DMS114 treated with DMSO at 0.1 percent for 48 hours (cell line): ENCODE measurements around the gene GRK2.
A peak's percentile ranks its signal among the peaks of the same experiment; 100 is the strongest.
"Not testable (repeated sequence)": the region's sequence is repeated elsewhere in the genome, so short reads cannot be mapped to it uniquely, and the experiment has no call there.

Experiments
- DNase-seq: peaks from one replicate; lab custom pipeline; 2025; ENCODE audit not compliant: unreplicated experiment; lab: John Stamatoyannopoulos, UW

The GRK2 gene

DNA sequence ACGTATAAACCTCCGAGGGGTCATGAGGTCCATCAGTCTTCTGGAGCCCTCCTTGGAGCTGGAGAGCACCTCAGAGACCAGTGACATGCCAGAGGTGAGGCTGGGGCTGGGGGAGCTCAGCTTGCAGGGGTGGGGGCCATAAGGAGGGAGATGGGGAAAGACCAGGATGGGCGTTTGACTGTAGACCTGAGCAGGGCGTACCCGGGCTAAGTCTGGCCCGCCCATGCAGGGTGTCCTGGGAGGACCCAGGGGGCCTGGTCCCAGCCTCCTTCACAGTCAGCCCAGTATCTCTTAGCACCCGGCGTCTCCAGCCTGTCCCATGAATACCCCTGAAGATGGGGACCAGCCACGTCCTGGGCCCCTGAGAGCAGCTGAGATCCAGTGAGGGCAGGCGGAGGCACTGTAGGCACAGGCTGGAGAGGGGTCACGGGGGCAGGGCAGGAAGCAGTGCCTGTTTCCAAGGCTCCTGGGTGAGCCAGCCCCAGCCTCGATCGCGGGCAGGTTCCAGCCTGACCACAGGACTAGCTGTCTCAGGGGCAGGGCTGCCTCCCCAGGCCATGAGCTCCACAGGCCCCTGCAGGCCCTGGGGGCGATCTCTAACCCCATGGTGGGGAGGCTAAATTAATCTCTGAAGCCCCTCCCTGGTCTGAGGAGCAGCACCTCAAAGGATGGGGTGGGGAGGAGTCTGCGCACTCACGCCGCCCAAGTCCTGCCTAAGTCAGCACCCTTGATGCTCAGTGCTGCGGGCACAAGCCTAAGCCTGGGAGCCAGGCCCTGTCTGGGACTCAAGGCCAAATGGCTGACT lies 44.2 kb downstream of the GRK2 start:
- DNase-seq = no peak

DNA sequence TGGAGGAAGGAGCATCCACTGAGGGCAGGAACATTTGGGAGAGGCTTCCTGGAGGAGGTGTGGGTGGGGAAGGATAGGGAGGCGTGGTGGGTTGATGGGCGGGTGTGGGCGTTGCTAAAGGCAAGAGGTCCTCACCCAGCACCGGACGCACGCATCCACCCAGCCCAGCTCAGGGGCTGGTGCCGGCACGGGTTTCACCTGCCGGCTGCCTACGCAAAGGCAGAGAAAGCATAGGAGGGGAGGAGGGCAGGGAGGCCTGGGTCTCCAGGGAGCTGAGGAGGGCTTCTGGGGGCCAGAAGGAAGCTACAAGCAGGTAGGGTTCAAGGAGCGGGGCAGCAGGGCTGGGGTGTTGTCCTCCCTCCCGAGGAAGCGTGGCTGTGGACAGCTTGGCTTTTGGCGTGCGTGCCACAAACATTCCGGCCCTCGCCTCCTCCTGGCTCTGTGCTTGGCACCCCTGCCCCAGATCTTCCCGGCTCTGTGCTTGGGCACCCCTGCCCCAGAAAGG lies 44.8 kb downstream of the GRK2 start:
- no peak for DNase-seq

- no peak for DNase-seq
Measured at GRCh38 chr11:67311556-67312082, 45.3 kb downstream of the GRK2 start.

GRCh38 chr11:67312187-67313021 lies 46.1 kb downstream of the GRK2 start:
- no peak for DNase-seq

GRCh38 chr11:67313125-67313890 lies 47.0 kb downstream of the GRK2 start:
- no peak for DNase-seq

DNA sequence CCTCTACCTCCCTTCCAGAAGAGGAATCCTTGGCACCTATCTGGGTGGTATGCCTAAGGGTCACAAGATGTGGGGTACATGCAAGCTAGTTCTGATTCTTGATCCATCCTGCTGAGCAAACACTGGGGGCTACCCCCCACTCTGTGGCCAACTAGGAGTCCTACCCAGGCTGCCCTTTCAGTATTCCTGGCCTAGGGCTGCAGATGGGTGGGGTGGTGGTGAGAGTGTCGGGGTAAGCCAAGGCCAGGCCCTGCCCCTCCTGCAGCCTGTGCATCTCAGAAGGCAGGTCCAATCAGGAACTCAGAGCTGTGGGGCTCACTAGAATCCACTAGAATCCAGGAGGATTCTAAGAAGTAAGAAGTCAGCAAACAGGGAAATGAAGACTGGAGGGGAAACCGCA lies 47.9 kb downstream of the GRK2 start:
- DNase-seq = no peak

DNA sequence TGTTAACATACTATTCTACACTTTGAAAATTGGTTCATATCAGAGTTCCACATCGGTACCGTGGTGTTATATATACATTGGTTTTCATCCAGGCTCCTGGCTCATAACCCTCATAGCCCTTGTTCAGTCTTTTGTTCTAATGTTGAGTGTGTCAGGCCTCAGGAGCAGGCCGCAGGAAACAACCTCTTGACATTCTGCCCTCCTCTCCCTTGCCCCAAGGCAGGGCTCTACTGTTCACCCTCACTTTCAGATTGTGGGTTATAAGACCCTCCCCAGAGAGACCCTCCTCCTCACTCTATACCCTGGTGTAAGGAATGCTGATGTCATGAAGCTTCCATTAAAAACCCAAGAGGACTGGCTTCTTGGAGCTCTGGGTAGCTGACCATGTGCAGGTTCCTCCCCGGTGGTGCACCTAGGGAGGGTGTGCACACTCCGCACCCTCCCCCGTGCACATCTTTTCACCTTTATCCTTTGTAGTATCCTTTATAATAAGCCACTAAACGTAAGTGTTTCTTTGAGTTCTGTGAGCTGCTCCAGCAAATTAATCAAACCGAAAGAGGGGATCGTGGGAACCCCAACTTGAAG lies 49.1 kb downstream of the GRK2 start:
- DNase-seq = no peak

GRCh38 chr11:67316882-67317204 lies 50.6 kb downstream of the GRK2 start:
- DNase-seq = no peak

DNA sequence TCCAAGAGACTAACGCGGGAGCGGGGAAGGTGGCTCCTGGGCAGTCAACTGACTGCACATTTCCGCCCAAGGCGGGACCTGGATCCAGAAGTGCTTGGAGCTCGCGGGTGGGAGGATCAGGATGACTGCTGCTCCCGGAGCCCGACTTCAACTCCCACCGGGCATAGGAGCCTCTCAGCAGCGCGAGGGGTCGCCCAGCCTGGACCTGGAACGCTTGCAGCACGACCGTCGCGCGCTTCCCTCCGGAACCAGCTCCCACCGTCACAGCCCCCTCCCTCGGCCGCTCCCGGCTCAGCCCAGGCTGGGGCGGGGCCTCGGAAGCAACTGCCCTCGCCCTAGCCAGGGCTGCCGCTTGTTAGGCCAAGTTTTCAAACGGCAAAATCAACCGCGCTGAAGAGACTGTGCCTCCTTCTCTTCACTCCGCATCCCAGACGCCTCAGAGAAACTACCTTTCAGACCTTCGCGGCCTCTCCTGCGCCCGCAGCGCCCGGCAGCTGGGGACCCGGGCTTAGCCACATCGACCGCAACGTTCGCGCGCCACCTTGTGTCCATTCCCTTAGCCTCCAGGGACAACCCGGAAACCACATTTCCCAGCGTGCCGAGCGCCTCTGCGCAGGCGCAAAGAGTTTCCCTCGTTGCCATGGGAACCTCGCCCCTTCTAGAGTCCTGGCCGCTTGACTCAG lies 51.1 kb downstream of the GRK2 start:
- peak; percentile 97 for DNase-seq

DNA sequence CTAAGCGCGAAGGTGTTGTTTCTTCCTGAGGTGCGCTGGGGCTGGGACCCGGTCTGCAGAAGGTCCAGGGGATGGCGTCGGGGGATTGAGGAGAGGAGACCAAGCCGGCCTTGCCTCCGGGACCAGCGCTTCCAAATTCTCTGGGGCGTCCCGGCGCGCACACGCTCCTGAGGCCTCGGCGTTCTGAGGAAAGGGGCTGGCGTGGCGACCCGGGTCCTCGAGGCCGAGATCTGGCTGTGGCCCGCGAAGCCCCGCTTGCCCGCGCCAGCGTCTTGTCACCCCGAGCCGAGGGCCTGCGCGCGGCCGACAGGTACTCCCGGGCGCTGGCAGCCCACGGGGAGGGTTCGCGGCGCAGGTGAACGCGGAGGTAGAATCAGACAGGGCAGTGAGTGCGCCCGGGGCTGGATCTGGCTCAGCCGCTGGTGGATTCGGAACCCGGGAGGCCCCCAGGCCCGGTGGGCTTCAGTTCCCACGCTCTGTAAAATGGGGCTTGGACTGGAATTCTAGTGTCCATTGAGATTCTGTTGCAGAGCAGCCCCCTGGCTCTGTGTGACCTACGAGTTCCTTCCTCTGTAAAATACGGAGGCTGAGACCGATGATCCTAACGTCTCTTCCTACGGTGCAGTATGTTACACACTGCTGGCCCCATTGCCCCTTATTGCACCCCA lies 51.7 kb downstream of the GRK2 start:
- no peak for DNase-seq

GRCh38 chr11:67318876-67319275 lies 52.6 kb downstream of the GRK2 start:
- DNase-seq = not testable (repeated sequence)

DNA sequence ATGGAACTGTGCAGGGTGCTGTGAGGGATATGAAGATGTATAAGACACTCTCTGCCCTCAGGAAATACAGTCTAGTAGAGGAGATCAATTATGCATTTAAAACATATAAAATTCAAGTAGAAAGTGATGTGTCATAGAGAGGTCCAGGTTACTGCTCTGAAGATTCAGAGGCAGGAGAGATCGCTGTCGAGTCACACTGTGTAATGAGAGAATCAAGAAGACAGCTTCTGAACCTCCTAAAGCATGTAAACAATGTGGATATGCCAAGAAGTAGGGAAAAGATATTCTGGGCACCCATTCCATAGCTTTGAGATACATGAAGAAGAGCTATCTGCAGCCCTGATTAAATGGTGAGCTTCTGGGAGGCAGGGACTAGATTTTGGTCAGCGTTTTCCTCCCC lies 53.7 kb downstream of the GRK2 start:
- no peak for DNase-seq

- no peak for DNase-seq
Measured at GRCh38 chr11:67320691-67321090, 54.4 kb downstream of the GRK2 start.

DNA sequence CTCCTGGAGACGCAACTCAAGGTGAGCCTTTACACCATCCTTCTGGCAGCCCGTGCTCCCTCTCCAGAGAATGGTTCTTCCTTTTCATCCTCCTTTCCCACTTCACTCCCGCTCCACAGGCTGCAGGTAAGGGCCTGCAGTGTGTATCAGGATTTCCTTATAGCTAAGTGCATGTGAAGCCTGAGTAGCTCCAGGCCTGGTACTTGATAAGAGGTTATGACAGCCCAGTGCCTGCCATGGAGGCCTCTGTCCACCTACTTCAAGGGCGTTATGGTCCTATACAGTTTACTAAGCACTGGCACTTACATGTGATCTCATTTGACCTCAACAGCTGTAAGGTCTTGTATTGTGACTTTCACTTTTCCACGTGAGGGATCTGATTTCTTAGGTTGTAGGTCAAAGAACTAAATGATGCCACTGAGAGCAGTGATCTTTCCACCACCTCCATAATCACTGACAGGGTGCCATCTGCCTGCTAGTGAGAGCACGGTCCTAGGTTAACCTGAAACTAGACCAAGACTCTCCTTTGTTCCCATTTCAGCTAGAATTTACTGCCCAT lies 55.1 kb downstream of the GRK2 start:
- DNase-seq = no peak

DNA sequence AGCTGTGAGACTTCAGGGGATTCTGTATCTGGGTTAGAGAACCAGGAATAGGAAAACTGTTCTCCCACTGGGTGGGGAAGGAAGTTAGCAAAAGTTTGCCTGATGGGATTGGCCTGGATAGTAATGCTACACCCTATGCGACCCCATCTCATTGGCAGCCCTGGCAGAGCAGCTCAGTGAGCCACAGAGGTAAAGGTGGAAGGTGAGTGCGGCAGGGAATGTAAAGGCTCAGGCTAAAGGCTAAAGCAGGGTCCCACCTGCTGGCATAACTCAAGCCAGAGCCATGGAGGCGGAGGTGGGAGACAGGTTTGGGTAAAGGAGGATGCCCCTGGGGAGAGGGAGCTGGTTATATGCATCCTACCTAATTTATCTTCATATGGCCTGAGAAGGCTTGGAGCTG lies 55.8 kb downstream of the GRK2 start:
- DNase-seq = no peak

DNA sequence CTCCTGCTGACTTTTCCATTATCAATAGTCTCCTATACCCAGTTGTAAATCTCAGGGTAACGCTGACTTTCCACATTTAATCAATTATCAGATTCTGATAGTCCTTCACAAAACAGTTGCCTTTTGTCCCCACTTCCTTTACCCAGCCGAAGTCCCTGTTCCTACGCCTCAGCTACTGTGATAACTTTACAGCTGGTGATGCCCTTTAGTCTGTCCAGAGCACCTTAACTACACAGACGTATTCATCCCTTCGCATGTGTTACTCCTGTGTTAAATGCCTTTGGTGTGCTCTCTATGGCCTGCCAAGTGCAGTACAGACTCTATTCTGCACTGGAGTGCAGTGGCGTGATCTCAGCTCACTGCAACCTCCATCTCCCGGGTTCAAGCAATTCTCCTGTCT lies 57.3 kb downstream of the GRK2 start:
- no peak for DNase-seq

DNA sequence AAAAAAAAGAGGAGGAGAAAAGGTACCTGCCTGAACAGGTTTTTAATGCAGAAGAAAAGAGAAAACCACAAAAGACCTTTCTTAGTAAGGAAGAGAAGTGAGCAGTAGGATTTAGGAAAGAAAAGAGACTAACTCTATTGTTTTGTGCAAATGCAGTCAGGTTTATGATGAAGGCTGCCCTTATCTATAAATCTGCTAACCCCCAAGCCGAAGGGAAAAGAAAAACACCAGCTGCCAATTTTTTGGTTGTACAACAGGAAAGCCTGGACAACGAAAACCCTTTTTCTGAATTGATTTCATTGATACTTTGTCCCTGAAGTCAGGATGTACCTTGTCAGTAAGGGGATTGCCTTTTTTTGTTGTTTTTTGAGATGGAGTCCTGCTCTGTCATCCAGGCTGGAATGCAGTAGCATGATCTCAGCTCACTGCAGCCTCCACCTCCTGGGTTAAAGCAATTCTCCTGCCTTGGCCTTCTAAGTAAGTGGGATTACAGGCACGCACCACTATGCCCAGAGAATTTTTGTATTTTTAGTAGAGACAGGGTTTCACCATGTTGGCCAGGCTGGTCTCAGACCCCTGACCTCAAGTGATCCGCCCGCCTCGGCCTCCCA lies 65.9 kb downstream of the GRK2 start:
- no peak for DNase-seq
